Neutrophil (primary cell): ENCODE measurements around the gene SDCCAG8.

Source experiments
- H3K27ac ChIP-seq: fragments of 200-600 bp; sonication (generic); 2 replicates; pipeline ENCODE4 v1.5.1; 2016; ENCODE audit warnings: mild to moderate bottlenecking, moderate library complexity
- H3K27me3 ChIP-seq: fragments of 200-600 bp; sonication (generic); 2 replicates; pipeline ENCODE4 v1.6.0; 2016; ENCODE audit warnings: mild to moderate bottlenecking
- H3K36me3 ChIP-seq: fragments of 200-600 bp; sonication (generic); 2 replicates; pipeline ENCODE4 v1.5.1; 2017
- H3K4me1 ChIP-seq, 2 experiments: fragments of 200-600 bp in 1 of 2; sonication (generic) in 1 of 2; 1 replicate in 1 of 2; 2 replicates in 1 of 2; pipeline versions ENCODE4 v1.5.1 to v1.6.1; 2013 to 2016; ENCODE audit warnings: low read depth in 1 of 2, low read length in 1 of 2, mild to moderate bottlenecking in 1 of 2, moderate library complexity in 1 of 2; ENCODE audit not compliant: control insufficient read depth in 1 of 2, insufficient read depth in 1 of 2
- H3K4me3 ChIP-seq, 2 experiments: fragments of 200-600 bp in 1 of 2; sonication (generic) in 1 of 2; 1 replicate in 1 of 2; 2 replicates in 1 of 2; pipeline ENCODE4 v1.5.1; 2013 to 2016; ENCODE audit warnings: low read depth in 1 of 2, low read length in 1 of 2, mild to moderate bottlenecking in 1 of 2, moderate library complexity in 1 of 2
- H3K9me3 ChIP-seq: fragments of 200-600 bp; sonication (generic); 2 replicates; pipeline ENCODE4 v1.5.1; 2016
- CTCF ChIP-seq: fragments of 200-600 bp; sonication (generic); IDR thresholded peaks from 2 replicates; pipeline ENCODE4 v1.5.1; 2016; ENCODE audit warnings: antibody characterized with exemption

The SDCCAG8 gene

GRCh38 chr1:243507672-243508302 lies 251.9 kb downstream of the SDCCAG8 start:
- TF ChIP-seq CTCF, result no peak
- Histone ChIP-seq H3K36me3 (no peaks in the 10 kb centered on the region), H3K27me3 (no peaks in the 10 kb centered on the region), H3K4me1 (no peaks in the 10 kb centered on the region), H3K27ac (no peak overlapping the region), H3K4me3 (no peak overlapping the region), H3K9me3 (no peaks in the 10 kb centered on the region)

- no peaks in the 10 kb centered on the region for H3K27me3 ChIP-seq
- no peaks in the 10 kb centered on the region for H3K9me3 ChIP-seq
- no peaks in the 10 kb centered on the region for H3K4me1 ChIP-seq
- no peak overlapping the region for H3K27ac ChIP-seq
- no peaks in the 10 kb centered on the region for H3K36me3 ChIP-seq
- H3K4me3 ChIP-seq, result no peak overlapping the region
- TF ChIP-seq CTCF, result no peak
Measured at GRCh38 chr1:243508303-243508713, 252.5 kb downstream of the SDCCAG8 start.

- no peaks in the 10 kb centered on the region for H3K4me1 ChIP-seq
- no peak overlapping the region for H3K4me3 ChIP-seq
- H3K36me3 ChIP-seq, result no peaks in the 10 kb centered on the region
- H3K27ac ChIP-seq, result no peak overlapping the region
- TF ChIP-seq CTCF, result no peak
- no peaks in the 10 kb centered on the region for H3K9me3 ChIP-seq
- H3K27me3 ChIP-seq, result no peaks in the 10 kb centered on the region
Measured at GRCh38 chr1:243508943-243509342, 253.1 kb downstream of the SDCCAG8 start.

GRCh38 chr1:243510928-243511327 lies 255.1 kb downstream of the SDCCAG8 start:
- no peaks in the 10 kb centered on the region for H3K4me1 ChIP-seq
- no peak for TF ChIP-seq CTCF
- no peaks in the 10 kb centered on the region for H3K9me3 ChIP-seq
- H3K4me3 ChIP-seq, result no peak overlapping the region
- H3K36me3 ChIP-seq, result no peaks in the 10 kb centered on the region
- no peaks in the 10 kb centered on the region for H3K27me3 ChIP-seq
- no peak overlapping the region for H3K27ac ChIP-seq

- no peak for TF ChIP-seq CTCF
- Histone ChIP-seq H3K4me3 (no peak overlapping the region), H3K9me3 (no peaks in the 10 kb centered on the region), H3K27me3 (no peaks in the 10 kb centered on the region), H3K27ac (no peak overlapping the region), H3K36me3 (no peaks in the 10 kb centered on the region), H3K4me1 (no peaks in the 10 kb centered on the region)
Measured at GRCh38 chr1:243513726-243514491, 258.1 kb downstream of the SDCCAG8 start.
